Stimulated activated CD4-positive, alpha-beta T cell treated with anti-CD3 and anti-CD28 coated beads, Interleukin-1b, Interleukin-23, amount 100 ng/mL, for 24 hours (primary cell): ENCODE measurements around the gene PPP1R1B.

Source experiments
- DNase-seq, 4 experiments: peaks; one replicate each; pipeline ENCODE4 v3.0.0-alpha.2; 2020; ENCODE audit warnings: low read depth in 4 of 4, low spot score in 1 of 4

The PPP1R1B gene

DNA sequence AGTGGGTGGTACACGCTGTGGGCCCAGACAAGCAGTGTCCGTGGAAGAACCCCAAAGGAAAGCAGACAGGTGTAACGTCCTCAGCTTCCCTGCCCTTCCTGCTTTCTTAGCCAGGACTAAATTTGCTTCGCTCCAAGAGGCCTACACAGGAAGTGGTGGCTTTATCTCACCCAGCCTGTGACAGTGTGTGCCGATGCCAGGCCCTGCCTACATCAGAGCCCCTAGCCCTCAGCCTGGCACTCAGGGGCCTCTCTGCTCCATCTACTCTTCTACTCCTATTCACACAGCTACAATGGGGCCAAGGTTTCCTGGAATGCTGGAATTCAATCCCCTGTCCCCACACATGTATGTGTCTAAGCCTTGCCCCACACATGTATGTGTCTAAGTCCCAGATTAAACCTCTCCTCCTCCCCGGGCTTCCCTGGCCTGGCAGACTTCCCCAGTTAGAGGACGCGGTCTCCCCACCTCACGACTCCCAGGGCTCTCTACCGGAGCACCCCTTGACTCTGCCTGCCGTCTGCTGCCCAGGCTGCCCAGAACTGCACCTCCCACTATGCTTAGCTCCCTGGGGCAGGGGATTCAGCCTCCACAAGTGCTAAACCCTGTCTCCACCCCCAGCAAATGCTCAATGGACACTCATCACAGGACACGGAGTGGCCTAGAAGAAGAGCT, 52.9 kb downstream of the PPP1R1B start:
- DNase-seq: no peak

DNA sequence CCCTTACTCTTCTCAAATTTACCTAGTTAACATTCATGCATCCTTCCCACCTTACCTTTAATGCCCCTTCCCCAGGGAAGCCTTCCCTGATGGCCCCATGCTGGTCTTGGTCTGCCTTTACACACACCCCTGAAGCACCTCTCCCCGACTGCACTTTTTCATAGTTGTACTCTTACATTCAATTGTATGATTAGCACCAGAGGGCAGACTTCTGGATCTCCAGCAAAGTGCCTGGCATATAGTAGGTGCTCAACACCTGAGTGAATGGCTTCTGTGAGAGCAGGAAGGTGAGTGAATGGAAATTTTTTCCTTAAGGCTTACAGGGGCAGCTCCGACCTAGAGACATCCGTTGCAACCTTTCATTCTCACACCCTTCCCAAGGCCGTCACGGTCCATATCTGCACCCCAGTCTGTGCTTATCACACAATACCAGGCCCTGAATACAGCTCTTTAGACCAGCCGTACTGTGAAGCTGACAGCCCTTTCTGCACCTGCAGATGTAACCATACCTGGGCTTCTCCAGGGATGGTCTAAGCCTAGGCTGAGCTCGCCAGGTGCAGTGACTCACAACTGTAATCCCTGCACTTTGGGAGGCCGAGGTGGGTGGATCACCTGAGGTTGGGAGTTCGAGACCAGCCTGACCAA, 56.7 kb downstream of the PPP1R1B start:
- no peak for DNase-seq

DNA sequence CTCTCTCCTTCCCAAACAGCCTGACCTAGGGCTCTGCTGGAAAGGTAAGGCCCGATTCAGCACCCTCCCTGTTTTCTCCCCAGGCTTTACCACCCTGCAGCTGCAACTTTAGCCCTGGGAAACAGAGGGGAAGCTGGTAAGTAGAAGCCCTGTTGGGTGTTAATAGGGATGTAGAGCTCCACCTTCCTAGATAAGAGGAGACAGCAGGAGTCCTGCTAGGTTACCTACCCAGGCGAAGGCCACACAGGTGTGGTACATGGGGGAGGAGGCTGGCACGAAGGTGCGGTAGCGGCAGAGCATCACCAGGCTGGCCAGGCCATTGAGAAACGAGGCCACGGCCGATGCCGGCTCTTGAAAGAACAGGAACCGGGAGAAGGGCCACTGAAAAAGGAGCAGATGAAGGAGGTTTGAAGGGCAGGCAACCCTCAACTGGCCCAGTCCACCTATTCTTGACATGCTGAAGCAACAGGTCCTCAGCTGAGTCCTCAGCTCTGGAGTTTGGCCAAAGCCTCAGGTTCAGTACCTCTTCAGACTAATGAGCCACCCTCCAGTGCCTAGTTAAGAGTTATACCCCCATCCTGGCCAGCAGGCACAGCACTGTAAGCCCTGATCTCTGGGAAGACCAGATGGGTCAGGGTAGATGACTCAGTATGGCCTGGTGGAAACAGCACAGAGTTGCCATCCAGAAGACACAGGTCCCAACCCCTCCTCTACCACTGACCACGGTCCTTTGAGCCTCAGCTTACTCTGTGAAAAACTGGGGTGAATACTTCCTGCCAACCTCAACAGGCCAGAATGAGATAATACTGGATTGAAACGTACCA, 57.8 kb downstream of the PPP1R1B start:
- DNase-seq: no peak
